ENCODE measurements around the gene POU6F1.
"Not testable (repeated sequence)": the region's sequence is repeated elsewhere in the genome, so short reads cannot be mapped to it uniquely, and the experiment has no call there.

The POU6F1 gene

DNA sequence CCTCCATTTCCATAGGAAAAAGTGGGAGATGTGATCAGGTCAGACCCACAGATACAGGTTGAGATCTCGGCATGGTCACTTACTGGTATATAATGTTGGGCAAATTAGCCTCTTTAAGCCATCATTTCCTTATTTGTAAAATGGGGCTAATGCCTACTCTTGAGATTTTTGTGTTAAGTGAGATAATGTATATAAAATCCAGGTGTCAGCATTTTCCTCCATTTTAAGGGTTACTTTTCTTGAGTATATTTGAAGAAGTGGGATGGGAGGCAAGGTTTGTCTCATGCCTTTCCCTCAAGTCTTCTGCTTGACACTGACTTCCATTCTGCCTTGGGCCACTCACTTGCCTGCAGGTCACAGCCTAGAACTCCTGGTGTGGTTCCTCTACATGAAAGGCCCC is 10.1 kb upstream of the POU6F1 start:
- DNase-seq: no peak

DNA sequence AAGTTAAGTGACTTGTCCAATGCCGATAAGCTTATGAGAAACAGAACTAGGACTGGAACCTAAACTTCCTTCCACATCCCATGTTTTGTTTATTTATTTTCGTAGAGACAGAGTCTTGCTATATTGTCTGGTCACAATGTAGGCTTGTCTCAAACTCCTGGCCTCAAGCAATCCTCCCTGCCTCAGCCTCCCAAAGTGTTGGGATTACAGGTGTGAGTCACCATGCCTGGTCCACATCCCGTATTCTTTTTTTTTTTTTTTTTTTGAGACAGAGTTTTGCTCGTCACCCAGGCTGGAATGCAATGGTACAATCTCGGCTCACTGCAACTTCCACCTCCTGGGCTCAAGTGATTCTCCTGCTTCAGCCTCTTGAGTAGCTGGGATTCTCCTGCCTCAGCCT is 9.2 kb upstream of the POU6F1 start:
- DNase-seq: not testable (repeated sequence)

DNA sequence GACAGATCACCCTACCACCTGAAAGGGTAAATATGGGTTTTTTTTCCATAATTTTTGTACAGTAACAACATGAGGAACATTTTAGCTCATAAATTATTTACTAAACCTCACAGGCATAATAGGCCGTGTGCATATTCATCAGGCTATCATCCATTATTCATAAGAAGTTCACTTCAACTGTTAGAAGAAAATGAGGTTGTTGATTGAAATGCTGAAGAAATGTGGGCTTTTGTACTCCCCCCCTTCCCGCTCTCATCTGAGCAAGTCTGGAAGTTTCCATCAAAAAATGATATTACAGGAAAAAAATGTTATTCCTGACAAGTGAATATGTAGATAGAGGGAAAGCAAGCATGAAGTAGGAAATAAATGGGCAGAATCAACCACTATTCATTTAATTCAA is 7.9 kb upstream of the POU6F1 start:
- no peak for DNase-seq

DNA sequence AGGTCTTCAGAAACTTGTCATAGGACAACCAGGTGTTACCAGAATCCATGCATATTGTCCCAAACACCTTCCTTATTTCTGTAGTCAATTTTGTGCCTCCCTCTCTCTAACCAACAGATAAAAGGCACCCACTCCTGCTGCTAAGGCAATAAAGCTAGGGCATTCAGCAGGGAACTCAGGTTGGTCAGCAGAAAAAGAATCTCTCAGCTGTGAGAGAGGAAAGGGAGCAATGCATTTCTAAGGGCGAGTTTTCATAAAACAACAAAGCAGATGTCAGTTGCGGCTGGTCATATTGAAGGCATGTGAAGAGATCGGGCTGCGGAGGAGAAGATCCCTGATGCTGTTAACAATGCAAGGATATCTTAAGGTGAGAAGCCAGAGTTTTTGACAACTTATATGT is 7.4 kb upstream of the POU6F1 start:
- DNase-seq: no peak

DNA sequence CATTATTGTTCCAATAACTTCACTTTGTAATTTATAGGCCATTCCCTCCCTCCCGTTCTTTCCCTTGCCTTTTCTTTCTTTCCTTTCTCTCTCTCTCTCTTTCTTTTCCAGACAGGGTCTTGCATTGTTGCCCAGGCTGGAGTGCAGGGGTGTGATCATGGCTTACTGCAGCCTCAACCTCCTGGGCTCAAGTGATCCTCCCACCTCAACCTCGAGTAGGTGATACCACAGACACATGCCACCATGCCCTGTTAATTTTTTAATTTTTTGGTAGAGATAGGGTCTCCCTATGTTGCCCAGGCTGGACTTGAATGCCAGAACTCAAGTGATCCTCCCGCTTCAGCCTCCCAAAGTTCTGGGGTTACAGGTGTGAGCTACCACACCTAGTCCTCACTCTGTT is 6.8 kb upstream of the POU6F1 start:
- no peak for DNase-seq

DNA sequence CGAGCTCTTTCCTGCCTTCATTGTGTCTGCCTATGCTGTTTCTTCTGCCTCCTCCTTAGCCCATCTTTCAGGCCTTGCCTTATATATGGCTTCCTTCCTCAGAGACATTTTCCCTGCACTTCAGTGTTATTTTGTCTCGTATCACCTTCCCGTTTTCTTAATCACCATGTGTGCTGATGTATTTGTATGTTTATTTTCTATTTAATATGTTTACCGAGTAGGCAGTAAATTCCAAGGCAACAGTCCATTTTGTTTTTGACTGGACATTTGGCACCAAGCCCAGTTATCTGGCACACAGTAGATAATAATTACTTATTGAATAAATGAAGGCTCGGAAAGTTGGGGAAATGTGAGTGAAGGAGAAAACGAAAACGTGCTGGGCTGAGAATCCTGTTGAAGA is 4.6 kb upstream of the POU6F1 start:
- DNase-seq: no peak

DNA sequence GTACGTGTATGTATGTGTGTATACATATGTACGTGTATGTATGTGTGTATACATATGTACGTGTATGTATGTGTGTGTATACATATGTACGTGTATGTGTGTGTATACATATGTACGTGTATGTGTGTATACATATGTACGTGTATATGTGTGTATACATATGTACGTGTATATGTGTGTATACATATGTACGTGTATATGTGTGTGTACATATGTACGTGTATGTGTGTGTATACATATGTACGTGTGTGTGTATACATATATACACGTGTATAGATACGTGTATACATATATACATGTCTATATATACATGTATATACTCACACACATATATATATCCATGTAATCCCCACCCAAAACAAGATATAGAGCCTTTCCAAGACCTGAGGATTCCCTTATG is 2.0 kb upstream of the POU6F1 start:
- DNase-seq: not testable (repeated sequence)

DNA sequence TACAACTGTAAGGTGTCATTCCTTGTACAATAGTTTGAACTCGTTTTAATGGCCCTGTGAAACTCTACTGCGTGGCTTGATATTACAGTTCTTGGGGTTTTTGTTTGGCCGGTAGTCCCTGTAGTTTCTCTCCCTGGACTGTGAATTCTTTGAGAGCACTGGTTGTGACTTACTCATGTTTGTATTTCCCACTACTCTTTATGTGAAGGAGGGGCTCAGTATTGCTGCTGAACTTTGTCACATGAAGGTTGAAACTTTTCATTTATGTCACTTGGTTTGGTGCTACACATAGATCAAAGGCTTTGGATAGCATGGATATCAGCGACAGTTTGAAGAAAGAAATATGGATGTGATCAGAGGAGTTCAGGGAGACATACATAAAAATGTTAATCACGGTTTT is 1.5 kb upstream of the POU6F1 start:
- DNase-seq: no peak

DNA sequence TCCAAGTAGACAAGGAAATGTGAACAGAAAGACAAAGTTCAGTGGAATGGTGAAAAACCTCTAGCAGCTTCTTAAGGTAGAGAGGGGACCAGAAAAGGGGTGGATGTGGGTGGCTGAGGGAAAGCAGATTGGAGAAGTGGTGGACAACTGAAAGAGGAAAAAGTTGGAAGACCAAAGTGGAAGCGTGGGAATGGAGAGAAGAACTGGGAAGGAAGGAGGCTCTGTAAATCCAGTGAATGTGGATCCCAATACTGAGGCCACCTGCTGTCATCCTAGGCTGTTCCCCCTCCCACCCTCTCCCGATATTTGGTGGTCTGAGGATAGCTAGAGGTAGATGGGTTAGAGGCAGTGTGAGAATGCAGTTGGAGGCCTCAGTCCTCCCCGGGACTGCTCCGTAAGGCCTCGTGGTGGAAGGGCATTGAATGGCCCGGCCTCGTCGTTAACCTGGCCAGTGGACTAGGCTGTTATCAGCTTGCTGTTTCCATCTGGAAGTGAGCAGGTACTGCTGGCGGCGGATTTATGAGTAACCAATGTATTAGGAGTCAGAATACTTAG is 822 bp upstream of the POU6F1 start:
- no peak for DNase-seq

DNA sequence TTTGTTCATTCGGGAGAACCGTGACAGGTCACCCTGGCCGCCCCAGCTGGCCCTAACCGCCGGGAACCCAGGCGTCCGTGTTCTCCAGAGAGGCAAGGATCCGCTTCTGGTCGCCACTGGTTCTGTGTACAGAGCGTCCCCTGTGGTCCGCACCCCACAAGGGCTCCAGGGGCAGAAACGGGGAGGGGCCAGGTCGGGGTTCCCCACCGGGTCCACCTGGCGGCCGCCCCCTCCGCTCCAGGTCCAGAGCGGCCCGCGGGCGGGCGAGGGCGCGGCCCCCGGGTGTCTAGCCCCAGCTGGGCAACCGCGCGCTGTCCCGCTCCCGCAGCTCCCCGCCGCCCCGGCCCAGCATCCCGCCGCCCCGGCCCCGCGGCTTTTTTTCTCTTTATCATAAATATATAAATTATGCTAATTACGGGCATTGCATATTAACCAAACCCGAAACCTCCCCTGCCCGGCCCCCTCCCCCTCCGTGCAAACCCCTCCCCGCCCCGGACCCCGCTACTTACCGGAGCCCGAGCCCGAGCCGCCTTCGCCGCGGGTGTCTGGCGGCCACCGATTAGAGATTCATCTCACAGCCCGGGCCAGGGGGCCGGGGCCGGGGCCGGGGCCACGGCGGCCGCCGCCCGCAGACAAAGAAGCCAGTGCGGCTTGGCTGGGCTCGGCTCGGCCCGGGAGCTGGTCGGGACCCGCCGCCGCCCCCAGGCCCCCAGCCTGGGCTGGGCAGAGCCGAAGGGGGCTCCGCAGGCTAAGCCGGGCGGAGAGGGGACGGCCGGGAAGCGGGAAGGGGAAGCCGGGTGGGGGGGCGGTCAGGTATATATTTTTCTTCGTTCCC is 512 bp downstream of the POU6F1 start:
- peak; percentile 65 for DNase-seq

DNA sequence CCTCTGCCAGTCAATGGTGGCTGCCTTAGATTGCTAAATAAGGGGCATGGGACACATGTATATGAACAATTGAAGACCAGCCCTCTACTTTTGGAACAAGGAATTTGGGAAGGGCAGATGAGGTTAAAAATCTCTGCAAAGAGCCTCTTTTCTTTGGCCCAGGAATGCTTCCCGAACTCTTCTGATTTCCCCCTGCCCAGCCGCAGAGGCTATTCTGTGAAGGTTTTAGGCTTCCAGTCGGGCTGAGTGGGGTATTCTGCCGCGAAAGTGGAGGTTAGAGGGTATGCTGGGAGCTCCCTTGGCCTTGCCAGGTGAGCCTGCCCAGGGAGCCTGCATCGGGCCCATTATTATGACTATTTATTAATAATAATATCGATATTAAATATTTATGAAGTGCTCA is 1.2 kb downstream of the POU6F1 start:
- DNase-seq: no peak

DNA sequence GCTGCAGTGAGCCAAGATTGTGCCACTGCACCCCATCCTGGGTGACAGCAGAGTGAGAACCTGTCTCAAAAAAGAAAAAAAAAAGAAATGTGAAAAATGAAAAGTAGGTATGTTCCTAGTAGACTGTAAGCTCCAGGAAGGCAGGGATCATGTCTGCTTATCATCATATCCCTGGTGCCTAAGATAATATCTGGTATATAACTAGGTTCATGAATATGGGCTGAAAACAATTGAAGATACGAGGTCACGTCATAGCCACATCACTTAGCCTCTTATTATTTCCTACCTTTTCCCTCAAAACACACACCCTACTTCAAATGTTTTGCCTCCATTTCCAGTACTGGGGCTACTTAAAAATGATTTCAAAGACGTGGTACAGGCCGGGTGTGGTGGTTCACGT is 3.0 kb downstream of the POU6F1 start:
- no peak for DNase-seq

DNA sequence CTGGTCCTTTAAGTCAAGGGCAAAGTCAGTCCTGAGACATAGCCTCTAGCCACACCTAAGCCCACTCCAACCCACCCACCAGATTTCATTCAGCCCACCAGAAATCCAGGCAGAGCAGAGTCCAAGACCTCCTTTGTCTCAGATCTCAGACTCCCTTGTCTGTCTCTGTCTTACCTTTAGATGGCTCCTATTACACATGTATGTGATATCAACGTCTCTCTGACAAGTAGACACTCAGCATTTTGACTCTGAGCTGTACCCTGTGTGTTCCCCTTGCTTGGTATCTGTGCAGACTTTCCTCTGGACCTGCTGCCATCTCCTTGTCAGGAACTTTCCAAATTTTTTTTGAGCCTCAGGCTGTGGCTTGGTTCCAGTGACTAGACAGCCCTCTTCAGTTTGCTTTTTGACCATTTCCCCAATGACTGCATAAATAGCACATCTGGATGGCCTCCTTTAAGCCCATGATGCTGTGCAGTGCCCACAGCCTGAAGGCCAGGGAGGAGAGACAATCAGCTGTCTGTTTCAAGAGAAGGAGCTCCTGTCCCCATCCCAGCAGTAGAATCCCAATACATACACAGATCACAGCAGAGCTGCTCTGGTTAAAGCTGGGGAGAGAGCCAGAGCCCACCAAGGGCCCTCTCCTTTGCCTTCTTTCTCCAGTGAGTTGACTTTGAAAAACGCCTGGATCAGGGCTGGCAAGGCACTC is 7.0 kb downstream of the POU6F1 start:
- DNase-seq: no peak

DNA sequence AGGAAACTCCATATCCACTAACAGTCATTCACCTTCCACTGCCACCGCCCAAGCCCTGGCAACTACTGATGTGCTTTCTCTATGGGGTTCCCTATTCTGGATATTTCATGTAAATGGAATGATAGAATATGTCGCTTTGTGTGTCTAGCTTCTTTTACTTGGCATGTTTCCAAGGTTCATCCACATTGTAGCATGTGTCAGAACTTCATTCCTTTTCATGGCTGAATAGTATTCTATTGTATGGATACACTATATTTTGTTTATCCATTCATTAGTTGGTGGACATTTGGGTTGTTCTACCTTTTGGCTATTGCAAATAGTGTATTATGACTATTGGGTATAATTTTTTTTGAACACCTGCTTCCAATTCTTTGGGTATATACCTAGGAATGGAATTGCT is 8.6 kb downstream of the POU6F1 start:
- DNase-seq: no peak

DNA sequence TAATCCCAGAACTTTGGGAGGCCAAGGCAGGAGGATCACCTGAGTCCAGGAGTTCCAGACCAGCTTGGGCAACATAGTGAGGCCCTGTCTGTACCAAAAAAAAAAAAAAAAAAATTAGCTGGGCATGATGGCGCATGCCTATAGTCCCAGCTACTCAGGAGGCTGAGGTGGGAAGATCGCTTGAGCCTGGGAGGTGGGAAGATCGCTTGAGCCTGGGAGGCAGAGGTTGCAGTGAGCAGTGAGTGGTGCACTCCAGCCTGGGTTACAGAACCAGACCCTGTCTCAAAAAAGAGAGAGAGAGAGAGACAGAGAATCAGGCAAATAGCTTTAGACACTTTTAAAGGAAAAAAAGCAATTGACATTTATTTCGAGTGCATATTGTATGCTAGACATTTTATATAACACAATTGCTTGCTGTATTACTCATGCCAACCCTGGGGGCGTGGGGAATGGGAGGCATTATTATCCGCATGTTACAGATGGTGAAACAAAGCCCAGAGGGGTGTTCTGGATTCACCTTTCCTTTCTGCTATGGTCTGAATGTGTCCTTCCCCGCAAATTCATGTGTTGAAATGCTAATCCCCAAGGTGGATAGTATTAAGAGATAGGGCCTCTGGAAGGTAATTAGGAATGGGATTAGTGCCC is 9.7 kb downstream of the POU6F1 start:
- DNase-seq: no peak

DNA sequence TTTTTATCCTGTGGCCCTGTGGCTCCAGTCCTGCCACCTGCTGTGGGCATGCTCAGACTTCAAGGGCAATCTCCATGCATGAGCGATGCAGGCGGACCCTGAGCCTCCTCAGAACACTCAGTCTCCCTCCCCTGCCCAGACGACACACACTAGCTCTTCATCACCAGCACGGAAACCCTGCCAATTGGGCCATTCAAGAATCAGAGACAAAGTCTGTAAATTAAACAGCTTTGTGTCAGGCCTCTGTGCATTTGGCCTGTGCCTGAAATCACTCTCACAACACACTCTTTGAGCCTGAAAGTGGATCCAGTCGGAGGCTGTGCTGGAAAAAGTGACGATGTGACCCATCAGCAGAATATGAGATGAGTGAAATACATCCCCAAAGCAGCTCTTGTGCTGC is 12.5 kb downstream of the POU6F1 start:
- DNase-seq: no peak

DNA sequence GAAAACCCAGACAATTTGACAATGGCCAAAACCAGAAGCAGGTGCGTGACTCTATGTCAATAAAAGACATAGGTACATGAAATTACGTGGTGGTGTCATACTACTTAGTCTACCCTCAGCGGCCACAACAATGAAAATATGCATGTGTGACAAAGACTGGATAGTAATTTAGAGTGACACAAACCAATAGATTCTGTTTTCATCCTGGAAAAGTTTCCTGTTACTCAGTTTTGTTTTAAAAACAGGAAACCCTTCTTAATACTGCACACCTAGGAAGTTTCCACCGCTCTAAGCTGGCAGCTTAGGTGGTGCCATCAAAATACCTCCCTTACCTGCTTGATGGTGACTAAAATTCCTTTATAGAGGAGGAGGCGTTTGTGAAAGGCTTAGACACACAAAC is 15.1 kb downstream of the POU6F1 start:
- DNase-seq: no peak

DNA sequence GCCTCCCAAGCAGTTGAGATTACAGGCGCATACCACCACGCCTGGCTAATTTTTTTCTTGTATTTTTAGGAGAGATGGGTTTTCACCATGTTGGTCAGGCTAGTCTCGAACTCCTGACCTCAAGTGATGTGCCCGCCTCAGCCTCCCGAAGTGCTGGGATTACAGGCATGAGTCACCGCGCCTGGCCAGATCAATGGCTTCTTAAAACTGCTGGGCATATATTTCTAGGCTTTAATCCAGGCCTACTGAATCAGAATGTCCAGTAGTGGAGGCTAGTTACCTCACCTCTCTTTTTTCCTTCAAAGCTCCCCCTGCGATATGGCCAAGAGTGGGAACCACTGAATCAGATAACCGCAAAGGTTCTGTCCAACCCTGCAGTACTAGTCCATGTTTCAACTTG is 17.1 kb downstream of the POU6F1 start:
- DNase-seq: no peak

DNA sequence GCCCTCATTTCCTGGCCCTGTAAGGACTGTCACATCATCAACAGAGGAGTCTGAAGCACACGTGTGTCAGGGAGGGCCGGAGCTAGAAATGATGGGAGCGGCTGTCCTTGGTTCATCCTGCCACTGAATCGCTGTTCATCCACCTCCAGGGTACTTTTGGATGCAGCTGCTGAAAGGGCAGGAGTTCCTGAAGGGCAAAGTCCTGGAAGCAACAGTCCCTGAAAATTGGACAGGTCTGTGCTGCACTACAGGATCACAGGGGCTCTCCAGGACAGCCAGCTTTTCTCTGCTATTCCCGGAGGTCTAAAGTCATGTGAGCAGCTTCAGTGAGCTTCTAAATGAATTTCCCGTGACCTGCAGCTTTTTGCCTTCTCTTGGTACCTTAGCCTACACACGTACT is 17.7 kb downstream of the POU6F1 start:
- DNase-seq: no peak

DNA sequence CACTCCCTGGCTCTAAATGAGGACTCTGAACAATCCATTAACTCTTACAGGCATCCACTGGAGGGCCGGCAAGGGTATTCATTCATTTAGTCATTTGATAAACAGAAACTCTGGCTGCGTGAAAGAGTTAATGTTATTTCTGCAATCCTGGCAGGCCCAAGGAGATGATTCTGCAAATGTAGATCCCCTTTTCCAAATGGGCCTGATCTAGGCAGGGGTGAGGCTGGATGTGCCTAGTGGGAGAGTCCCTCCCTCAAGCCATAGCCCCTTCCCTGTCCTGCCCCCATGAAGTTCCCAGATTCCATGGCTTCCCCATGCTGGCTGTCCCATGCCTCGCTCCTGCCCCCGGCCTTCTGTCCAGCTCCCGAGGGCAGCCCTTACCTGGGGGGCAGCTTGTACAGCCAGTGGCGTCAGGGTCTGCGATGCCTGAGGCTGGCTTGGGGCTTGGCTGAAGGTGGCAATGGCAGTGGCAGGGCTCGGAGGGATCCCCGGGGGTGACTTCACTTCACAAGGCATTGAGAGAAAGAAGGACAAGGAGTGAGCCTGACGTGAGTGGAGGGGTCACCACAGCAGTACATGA is 18.4 kb downstream of the POU6F1 start:
- DNase-seq: no peak

DNA sequence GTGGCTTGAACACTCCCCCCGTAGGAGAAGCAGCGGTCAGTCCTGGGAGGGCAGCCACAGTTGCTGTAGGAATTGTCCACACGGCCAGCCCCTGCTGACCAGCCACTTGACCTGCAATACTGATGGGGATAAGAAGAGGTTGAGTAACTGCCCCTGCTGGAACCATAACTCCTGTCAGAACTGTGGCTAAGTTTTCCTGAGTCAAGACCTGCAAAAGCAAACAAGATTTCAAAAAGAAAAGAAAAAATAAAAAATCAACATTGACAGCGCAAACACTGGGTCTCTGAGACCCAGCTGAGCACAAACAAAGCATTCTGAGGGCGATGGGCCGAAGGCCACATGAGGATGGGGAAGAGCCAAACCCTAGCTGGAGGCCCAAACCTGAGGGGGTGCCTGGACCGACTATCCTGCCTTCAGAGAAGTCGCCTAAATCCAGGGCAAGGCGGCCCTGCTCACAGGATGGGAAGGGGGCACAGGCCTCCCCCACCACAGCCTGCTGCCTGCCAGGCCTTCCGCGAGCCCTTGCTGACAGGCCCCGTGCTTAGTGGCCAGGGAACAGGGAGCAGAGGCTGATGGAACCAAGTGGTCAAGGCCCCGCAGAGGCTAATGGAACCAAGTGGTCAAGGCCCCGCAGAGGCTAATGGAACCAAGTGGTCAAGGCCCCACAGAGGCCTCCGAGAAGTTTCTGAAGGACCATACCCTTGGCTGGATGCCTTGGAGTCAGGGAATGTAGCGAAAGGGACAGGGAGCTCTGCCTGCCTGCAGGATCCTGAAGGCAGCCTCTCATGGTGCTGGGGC is 19.1 kb downstream of the POU6F1 start:
- DNase-seq: no peak

DNA sequence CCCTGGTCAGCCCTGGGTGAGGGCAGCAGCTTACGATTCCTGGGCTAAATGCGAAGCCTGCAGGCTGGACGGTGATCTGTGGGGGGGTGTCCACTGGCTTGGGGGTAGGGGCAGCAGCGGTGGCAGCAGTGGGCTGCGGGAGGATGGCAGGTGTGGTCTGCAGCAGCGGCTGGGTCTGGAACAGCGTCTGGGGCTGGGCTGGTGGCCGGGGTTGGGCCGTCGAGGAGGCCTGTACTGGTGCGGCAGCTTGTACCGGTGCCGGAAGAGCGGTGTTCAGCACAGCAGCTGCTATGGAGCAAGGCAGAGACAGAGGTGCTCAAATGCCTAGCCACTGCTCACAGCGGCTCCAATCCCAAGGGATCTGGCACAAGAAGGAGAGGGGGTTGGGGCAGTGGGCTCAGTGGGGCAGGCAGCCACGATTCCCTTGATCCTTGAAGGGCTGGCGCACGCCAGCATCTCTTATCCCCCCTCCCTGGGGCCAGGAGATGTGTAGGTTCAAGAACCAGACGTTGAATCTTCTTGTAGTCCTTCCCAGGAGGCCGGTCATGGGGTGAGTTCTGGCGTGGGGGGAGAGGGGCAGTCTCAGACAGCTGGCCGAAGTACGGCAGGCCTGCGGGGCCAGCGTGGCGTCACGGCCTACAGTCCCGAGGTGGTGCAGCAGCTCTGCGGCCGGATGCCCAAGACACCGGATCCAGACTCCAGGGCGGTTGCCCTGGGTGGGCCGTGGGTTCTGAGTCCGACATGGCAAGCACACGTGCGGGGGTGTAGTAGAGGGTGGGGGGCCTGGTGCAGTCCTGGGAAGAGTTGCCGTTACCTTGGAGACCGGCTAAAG is 19.9 kb downstream of the POU6F1 start:
- no peak for DNase-seq

Measured in right forelimb (tissue), 1 donor.